SK-N-SH (cell line): ENCODE data around the gene GAS2L1. TPM values are rescaled to one million over a fixed set of nuclear protein-coding genes. Genes with fewer than 3 reads are reported as not detected.

Experiments
- CTCF ChIA-PET: fragments of 300-600, 350-600 bp; formaldehyde crosslinking; extraction: SDS; loops from one replicate; lab custom pipeline; 2021; lab: Yijun Ruan, JAX
- POLR2A ChIA-PET: fragments of 350-600 bp; sonication (Branson Sonifier 250); formaldehyde crosslinking; extraction: SDS; loops from one replicate; lab custom pipeline; 2020; ENCODE audit warnings: antibody characterized with exemption, inconsistent platforms; lab: Yijun Ruan, JAX
- DNase-seq: peaks from one replicate; pipeline ENCODE4 v3.0.0; 2012
- H2AFZ ChIP-seq: fragments of 200-600 bp; sonication (generic); 2 replicates; pipeline ENCODE4 v1.8.1; 2016; ENCODE audit warnings: antibody characterized with exemption, mild to moderate bottlenecking, low read depth
- H3F3A ChIP-seq: fragments of 200-600 bp; sonication (generic); replicated peaks from 2 replicates; pipeline ENCODE3; 2016; ENCODE audit warnings: antibody characterized with exemption, mild to moderate bottlenecking; ENCODE audit not compliant: insufficient read depth
- H3K27ac ChIP-seq, 2 experiments: fragments of 200-500 bp in 1 of 2; fragments of 200-600 bp in 1 of 2; sonication (Bioruptor generic) in 1 of 2; sonication (generic), shearing (Covaris generic) in 1 of 2; 2 replicates each; pipeline versions ENCODE4 v1.5.1 to v1.6.1; 2014 to 2016; ENCODE audit warnings: low read depth in 2 of 2, inconsistent platforms in 1 of 2, low read length in 1 of 2, mild to moderate bottlenecking in 1 of 2, mixed read lengths in 1 of 2
- H3K27me3 ChIP-seq: fragments of 200-600 bp; sonication (generic), shearing (Covaris generic); 2 replicates; pipeline ENCODE4 v1.6.1; 2016; ENCODE audit warnings: mixed run types; ENCODE audit not compliant: insufficient read depth
- H3K36me3 ChIP-seq, 2 experiments: fragments of 200-500 bp in 1 of 2; fragments of 200-600 bp in 1 of 2; sonication (Bioruptor generic) in 1 of 2; sonication (generic) in 1 of 2; replicated peaks in 1 of 2; 2 replicates each; pipeline versions ENCODE3 to v1.5.1; 2014 to 2016; ENCODE audit warnings: low read length in 1 of 2, mild to moderate bottlenecking in 1 of 2; ENCODE audit not compliant: insufficient read depth in 2 of 2, control insufficient read depth in 1 of 2
- H3K4me1 ChIP-seq, 2 experiments: fragments of 200-500 bp in 1 of 2; fragments of 200-600 bp in 1 of 2; sonication (Bioruptor generic) in 1 of 2; sonication (generic), shearing (Covaris generic) in 1 of 2; 2 replicates each; pipeline versions ENCODE4 v1.5.1 to v1.6.1; 2014 to 2016; ENCODE audit warnings: low read depth in 1 of 2, low read length in 1 of 2, mixed run types in 1 of 2; ENCODE audit not compliant: insufficient read depth in 2 of 2, control insufficient read depth in 1 of 2
- H3K4me2 ChIP-seq: fragments of 200-600 bp; sonication (generic), shearing (Covaris generic); 2 replicates; pipeline ENCODE4 v1.6.1; 2017; ENCODE audit warnings: mixed run types
- H3K4me3 ChIP-seq, 2 experiments: fragments of 200-500 bp in 1 of 2; fragments of 200-600 bp in 1 of 2; sonication (Bioruptor generic) in 1 of 2; sonication (generic), shearing (Covaris generic) in 1 of 2; 2 replicates each; pipeline versions ENCODE4 v1.5.1 to v1.8.1; 2014 to 2016; ENCODE audit warnings: low read depth in 2 of 2, inconsistent platforms in 1 of 2, low read length in 1 of 2, mild to moderate bottlenecking in 1 of 2, mixed read lengths in 1 of 2, moderate library complexity in 1 of 2
- H3K79me2 ChIP-seq: fragments of 200-600 bp; sonication (generic); 2 replicates; pipeline ENCODE4 v1.8.1; 2017; ENCODE audit warnings: mild to moderate bottlenecking; ENCODE audit not compliant: insufficient read depth
- H3K9ac ChIP-seq: fragments of 200-600 bp; sonication (generic); 2 replicates; pipeline ENCODE4 v1.6.1; 2017; ENCODE audit warnings: mixed run types
- H3K9me2 ChIP-seq: fragments of 200-600 bp; sonication (generic); 2 replicates; pipeline ENCODE4 v1.6.1; 2017; ENCODE audit warnings: mixed run types
- H3K9me3 ChIP-seq: fragments of 200-600 bp; sonication (generic); 2 replicates; pipeline ENCODE4 v1.6.1; 2017; ENCODE audit warnings: mixed run types, mild to moderate bottlenecking, moderate library complexity
- H4K20me1 ChIP-seq: fragments of 200-600 bp; sonication (generic); 2 replicates; pipeline ENCODE4 v1.6.1; 2017; ENCODE audit warnings: mild to moderate bottlenecking, mixed run types; ENCODE audit not compliant: insufficient read depth
- CHD2 ChIP-seq: fragments of 150-350 bp; IDR thresholded peaks from 2 replicates; pipeline ENCODE4 v1.6.1; 2018; ENCODE audit warnings: low read length; ENCODE audit not compliant: partially characterized antibody
- ELF1 ChIP-seq: IDR thresholded peaks from 2 replicates; pipeline ENCODE4 v1.4.0; 2012
- FOSL2 ChIP-seq: IDR thresholded peaks from 2 replicates; pipeline ENCODE4 v1.4.0; 2012; ENCODE audit warnings: low read depth, mild to moderate bottlenecking, moderate library complexity, borderline replicate concordance
- GATA2 ChIP-seq: sonication (generic); formaldehyde crosslinking; IDR thresholded peaks from 2 replicates; pipeline ENCODE4 v1.5.0; 2020; ENCODE audit warnings: mild to moderate bottlenecking, missing genetic modification reagents
- MEF2A ChIP-seq: IDR thresholded peaks from 2 replicates; pipeline ENCODE4 v1.4.0; 2012; ENCODE audit warnings: low read depth, borderline replicate concordance
- MXI1 ChIP-seq: IDR thresholded peaks from 2 replicates; pipeline ENCODE4 v1.6.1; 2012; ENCODE audit warnings: mild to moderate bottlenecking, low read depth, low read length, improper control_type of control experiment
- NFIC ChIP-seq: IDR thresholded peaks from 2 replicates; pipeline ENCODE4 v1.4.0; 2012; ENCODE audit warnings: borderline replicate concordance
- NRF1 ChIP-seq: IDR thresholded peaks from 2 replicates; pipeline ENCODE4 v1.6.1; 2012; ENCODE audit warnings: low read depth, mild to moderate bottlenecking, low read length
- POLR2AphosphoS5 ChIP-seq: IDR thresholded peaks from 2 replicates; pipeline ENCODE4 v1.6.1; 2012; ENCODE audit warnings: low read depth, low read length
- RAD21 ChIP-seq: IDR thresholded peaks from 2 replicates; pipeline ENCODE4 v1.6.1; 2012; ENCODE audit warnings: mild to moderate bottlenecking, low read length
- RFX5 ChIP-seq: IDR thresholded peaks from 2 replicates; pipeline ENCODE4 v1.6.1; 2012; ENCODE audit warnings: mild to moderate bottlenecking, improper control_type of control experiment, low read length
- SIN3A ChIP-seq: IDR thresholded peaks from 2 replicates; pipeline ENCODE4 v1.6.1; 2012; ENCODE audit warnings: low read depth, mild to moderate bottlenecking, low read length, moderate library complexity, borderline replicate concordance
- SMC3 ChIP-seq: IDR thresholded peaks from 2 replicates; pipeline ENCODE4 v1.6.1; 2012; ENCODE audit warnings: low read depth, low read length, improper control_type of control experiment
- TAF1 ChIP-seq: IDR thresholded peaks from 2 replicates; pipeline ENCODE4 v1.6.1; 2012; ENCODE audit warnings: low read depth, mild to moderate bottlenecking, low read length, moderate library complexity, borderline replicate concordance
- TEAD4 ChIP-seq: IDR thresholded peaks from 2 replicates; pipeline ENCODE4 v1.4.0; 2012; ENCODE audit warnings: mild to moderate bottlenecking, borderline replicate concordance; ENCODE audit not compliant: insufficient read depth
- WGBS: methylation state at CpG from one replicate; pipeline ENCODE4 v1.1.6; 2017; ENCODE audit warnings: low lambda C conversion rate; 5-methylcytosine and 5-hydroxymethylcytosine counted together
- polyA plus RNA-seq, 3 experiments: library from polyadenylated mRNA; depleted of rRNA; stranded (reverse); fragments of >200 nt; gene quantifications; 2 replicates each; pipeline ENCODE4 v1.2.3, GENCODE V29; 2012
- TF ChIP-seq, protein P1 (sequence below): fragments of 150-350 bp; IDR thresholded peaks from 2 replicates; pipeline ENCODE4 v1.6.1; 2017; ENCODE audit warnings: antibody characterized with exemption, low read length, low read depth, borderline replicate concordance
- TF ChIP-seq, protein P2 (sequence below): fragments of 150-350 bp; IDR thresholded peaks from 2 replicates; pipeline ENCODE4 v1.6.1; 2016; ENCODE audit warnings: mild to moderate bottlenecking, low read depth, low read length
- TF ChIP-seq, protein P3 (sequence below): IDR thresholded peaks from 2 replicates; pipeline ENCODE4 v1.6.1; 2012; ENCODE audit warnings: mild to moderate bottlenecking, low read depth, low read length, moderate library complexity
- TF ChIP-seq, protein P4 (sequence below): IDR thresholded peaks from 2 replicates; pipeline ENCODE4 v1.4.0; 2012; ENCODE audit warnings: low read depth, borderline replicate concordance
- TF ChIP-seq, protein P5 (sequence below): fragments of 200-600 bp; sonication (generic); IDR thresholded peaks from 2 replicates; pipeline ENCODE4 v1.6.1; 2017; ENCODE audit warnings: antibody characterized with exemption, mild to moderate bottlenecking, moderate library complexity

The GAS2L1 gene
- polyA plus RNA-seq, 1 of the 3 experiments (the other 2 are of a cell fraction): 21.8 TPM

DNA sequence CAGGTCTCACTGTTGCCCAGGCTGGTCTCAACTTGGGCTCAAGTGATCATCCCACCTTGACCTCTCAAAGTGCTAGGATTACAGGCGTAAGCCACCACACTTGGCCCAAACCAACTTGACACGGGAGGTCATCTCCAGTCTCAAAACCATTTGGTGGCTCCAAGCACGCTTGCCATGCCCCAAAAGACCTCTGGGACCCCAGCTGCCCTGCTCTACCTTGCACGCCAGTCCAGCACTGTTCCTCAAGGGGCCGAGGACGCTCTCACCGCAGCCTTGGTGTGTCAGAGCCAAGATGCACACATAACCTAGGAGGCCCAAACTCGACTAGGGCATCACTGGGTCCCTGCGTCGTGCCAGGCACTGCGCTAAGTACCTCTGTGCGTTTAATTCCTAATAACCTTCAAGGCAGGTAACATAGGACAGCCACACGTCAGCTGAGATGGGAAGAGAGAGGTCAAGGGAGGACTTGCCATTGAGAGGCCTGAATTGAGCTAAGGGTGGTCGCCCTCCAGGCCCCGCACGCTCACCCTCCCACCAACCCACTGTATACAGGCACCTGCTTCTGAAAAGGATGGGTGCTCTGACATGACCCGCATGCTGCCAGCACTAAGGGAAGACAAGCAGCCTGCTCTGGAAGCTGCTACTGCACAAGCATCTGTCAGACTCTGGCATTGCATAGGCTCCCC, 4.6 kb upstream of the GAS2L1 start:
- H3K9ac ChIP-seq: no peak overlapping the region
- H4K20me1 ChIP-seq: peaks cover 13% of the 10 kb centered on the region; the same call in 1 of the 2 replicates
- H3K79me2 ChIP-seq: no peaks in the 10 kb centered on the region
- peaks cover 18 to 41% of the 10 kb centered on the region in 2 experiments for H3K36me3 ChIP-seq
- H3F3A ChIP-seq: peaks cover 41% of the 10 kb centered on the region
- DNase-seq: peak; percentile 17
- H3K4me2 ChIP-seq: no peak overlapping the region
- H3K4me1 ChIP-seq: peaks cover 0 to 20% of the 10 kb centered on the region in 2 experiments; a peak in 1 of 4 replicates
- no peaks in the 10 kb centered on the region for H3K27me3 ChIP-seq
- no peak for TF ChIP-seq RFX5
- TF ChIP-seq MEF2A: no peak
- no peak; the same call in 1 of the 2 replicates for TF ChIP-seq FOSL2
- TF ChIP-seq TAF1: no peak
- TF ChIP-seq, protein P1, sequence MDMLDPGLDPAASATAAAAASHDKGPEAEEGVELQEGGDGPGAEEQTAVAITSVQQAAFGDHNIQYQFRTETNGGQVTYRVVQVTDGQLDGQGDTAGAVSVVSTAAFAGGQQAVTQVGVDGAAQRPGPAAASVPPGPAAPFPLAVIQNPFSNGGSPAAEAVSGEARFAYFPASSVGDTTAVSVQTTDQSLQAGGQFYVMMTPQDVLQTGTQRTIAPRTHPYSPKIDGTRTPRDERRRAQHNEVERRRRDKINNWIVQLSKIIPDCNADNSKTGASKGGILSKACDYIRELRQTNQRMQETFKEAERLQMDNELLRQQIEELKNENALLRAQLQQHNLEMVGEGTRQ: no peak
- TF ChIP-seq NRF1: no peak
- TF ChIP-seq TEAD4: no peak
- no peak for TF ChIP-seq RAD21
- no peak for TF ChIP-seq SIN3A
- no peak for TF ChIP-seq CHD2
- TF ChIP-seq, protein P2, sequence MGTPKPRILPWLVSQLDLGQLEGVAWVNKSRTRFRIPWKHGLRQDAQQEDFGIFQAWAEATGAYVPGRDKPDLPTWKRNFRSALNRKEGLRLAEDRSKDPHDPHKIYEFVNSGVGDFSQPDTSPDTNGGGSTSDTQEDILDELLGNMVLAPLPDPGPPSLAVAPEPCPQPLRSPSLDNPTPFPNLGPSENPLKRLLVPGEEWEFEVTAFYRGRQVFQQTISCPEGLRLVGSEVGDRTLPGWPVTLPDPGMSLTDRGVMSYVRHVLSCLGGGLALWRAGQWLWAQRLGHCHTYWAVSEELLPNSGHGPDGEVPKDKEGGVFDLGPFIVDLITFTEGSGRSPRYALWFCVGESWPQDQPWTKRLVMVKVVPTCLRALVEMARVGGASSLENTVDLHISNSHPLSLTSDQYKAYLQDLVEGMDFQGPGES: no peak
- TF ChIP-seq, protein P3, sequence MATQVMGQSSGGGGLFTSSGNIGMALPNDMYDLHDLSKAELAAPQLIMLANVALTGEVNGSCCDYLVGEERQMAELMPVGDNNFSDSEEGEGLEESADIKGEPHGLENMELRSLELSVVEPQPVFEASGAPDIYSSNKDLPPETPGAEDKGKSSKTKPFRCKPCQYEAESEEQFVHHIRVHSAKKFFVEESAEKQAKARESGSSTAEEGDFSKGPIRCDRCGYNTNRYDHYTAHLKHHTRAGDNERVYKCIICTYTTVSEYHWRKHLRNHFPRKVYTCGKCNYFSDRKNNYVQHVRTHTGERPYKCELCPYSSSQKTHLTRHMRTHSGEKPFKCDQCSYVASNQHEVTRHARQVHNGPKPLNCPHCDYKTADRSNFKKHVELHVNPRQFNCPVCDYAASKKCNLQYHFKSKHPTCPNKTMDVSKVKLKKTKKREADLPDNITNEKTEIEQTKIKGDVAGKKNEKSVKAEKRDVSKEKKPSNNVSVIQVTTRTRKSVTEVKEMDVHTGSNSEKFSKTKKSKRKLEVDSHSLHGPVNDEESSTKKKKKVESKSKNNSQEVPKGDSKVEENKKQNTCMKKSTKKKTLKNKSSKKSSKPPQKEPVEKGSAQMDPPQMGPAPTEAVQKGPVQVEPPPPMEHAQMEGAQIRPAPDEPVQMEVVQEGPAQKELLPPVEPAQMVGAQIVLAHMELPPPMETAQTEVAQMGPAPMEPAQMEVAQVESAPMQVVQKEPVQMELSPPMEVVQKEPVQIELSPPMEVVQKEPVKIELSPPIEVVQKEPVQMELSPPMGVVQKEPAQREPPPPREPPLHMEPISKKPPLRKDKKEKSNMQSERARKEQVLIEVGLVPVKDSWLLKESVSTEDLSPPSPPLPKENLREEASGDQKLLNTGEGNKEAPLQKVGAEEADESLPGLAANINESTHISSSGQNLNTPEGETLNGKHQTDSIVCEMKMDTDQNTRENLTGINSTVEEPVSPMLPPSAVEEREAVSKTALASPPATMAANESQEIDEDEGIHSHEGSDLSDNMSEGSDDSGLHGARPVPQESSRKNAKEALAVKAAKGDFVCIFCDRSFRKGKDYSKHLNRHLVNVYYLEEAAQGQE: no peak
- TF ChIP-seq SMC3: no peak
- TF ChIP-seq ELF1: no peak
- TF ChIP-seq, protein P4, sequence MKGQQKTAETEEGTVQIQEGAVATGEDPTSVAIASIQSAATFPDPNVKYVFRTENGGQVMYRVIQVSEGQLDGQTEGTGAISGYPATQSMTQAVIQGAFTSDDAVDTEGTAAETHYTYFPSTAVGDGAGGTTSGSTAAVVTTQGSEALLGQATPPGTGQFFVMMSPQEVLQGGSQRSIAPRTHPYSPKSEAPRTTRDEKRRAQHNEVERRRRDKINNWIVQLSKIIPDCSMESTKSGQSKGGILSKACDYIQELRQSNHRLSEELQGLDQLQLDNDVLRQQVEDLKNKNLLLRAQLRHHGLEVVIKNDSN: no peak
- TF ChIP-seq MXI1: no peak
- TF ChIP-seq, protein P5, sequence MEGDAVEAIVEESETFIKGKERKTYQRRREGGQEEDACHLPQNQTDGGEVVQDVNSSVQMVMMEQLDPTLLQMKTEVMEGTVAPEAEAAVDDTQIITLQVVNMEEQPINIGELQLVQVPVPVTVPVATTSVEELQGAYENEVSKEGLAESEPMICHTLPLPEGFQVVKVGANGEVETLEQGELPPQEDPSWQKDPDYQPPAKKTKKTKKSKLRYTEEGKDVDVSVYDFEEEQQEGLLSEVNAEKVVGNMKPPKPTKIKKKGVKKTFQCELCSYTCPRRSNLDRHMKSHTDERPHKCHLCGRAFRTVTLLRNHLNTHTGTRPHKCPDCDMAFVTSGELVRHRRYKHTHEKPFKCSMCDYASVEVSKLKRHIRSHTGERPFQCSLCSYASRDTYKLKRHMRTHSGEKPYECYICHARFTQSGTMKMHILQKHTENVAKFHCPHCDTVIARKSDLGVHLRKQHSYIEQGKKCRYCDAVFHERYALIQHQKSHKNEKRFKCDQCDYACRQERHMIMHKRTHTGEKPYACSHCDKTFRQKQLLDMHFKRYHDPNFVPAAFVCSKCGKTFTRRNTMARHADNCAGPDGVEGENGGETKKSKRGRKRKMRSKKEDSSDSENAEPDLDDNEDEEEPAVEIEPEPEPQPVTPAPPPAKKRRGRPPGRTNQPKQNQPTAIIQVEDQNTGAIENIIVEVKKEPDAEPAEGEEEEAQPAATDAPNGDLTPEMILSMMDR: no peak
- TF ChIP-seq POLR2AphosphoS5: no peak
- TF ChIP-seq GATA2 (CRISPR knock-in tag): no peak
- no peak for TF ChIP-seq NFIC
- POLR2A ChIA-PET: no interaction called here
- H2AFZ ChIP-seq: no peak overlapping the region
- CTCF ChIA-PET: interaction anchor here (0.6 to 4.2 kb wide), 3 partner anchors 12 to 80 kb away, joined by 3 to 24 read pairs (median 23); no protein-coding TSS in a partner anchor
- H3K9me2 ChIP-seq: no peaks in the 10 kb centered on the region
- H3K27ac ChIP-seq: no peak overlapping the region; a peak in 1 of 4 replicates
- 93% methylated on average over 15 of the region's 17 CpGs for WGBS
- no peaks in the 10 kb centered on the region for H3K9me3 ChIP-seq
- no peak overlapping the region for H3K4me3 ChIP-seq
